ENCODE results near the gene LSM5.
"Not testable (repeated sequence)": the region's sequence is repeated elsewhere in the genome, so short reads cannot be mapped to it uniquely, and the experiment has no call there.

LSM5 gene

GRCh38 chr7:32507414-32507813 is 17.2 kb upstream of the LSM5 start:
- in situ Hi-C loops (cut with MboI; ENCODE audit: low pct_unique_long_range_greater_than_20kb, low sequenced_read_pairs), result no loop called here
- no peak for DNase-seq

GRCh38 chr7:32506266-32507054 is 16.3 kb upstream of the LSM5 start:
- no peak for DNase-seq
- in situ Hi-C loops (cut with MboI; ENCODE audit: low pct_unique_long_range_greater_than_20kb, low sequenced_read_pairs), result no loop called here

GRCh38 chr7:32502728-32503127 is 12.5 kb upstream of the LSM5 start:
- no peak for DNase-seq
- in situ Hi-C loops (cut with MboI; ENCODE audit: low pct_unique_long_range_greater_than_20kb, low sequenced_read_pairs), result no loop called here

GRCh38 chr7:32501522-32501921 is 11.3 kb upstream of the LSM5 start:
- DNase-seq, result no peak
- in situ Hi-C loops (cut with MboI; ENCODE audit: low pct_unique_long_range_greater_than_20kb, low sequenced_read_pairs), result no loop called here

GRCh38 chr7:32500922-32501341 is 10.8 kb upstream of the LSM5 start:
- DNase-seq, result peak; percentile 57
- in situ Hi-C loops (cut with MboI; ENCODE audit: low pct_unique_long_range_greater_than_20kb, low sequenced_read_pairs), result no loop called here

- DNase-seq; in situ Hi-C loops (cut with MboI; ENCODE audit: low pct_unique_long_range_greater_than_20kb, low sequenced_read_pairs): not testable (repeated sequence)
Measured at GRCh38 chr7:32500216-32500615, 10.0 kb upstream of the LSM5 start.

- in situ Hi-C loops (cut with MboI; ENCODE audit: low pct_unique_long_range_greater_than_20kb, low sequenced_read_pairs); DNase-seq: not testable (repeated sequence)
Measured at GRCh38 chr7:32499755-32500154, 9.6 kb upstream of the LSM5 start.

GRCh38 chr7:32496052-32496813 is 6.1 kb upstream of the LSM5 start:
- in situ Hi-C loops (cut with MboI; ENCODE audit: low pct_unique_long_range_greater_than_20kb, low sequenced_read_pairs), result no loop called here
- DNase-seq, result no peak

- in situ Hi-C loops (cut with MboI; ENCODE audit: low pct_unique_long_range_greater_than_20kb, low sequenced_read_pairs), result no loop called here
- DNase-seq, result peak; percentile 93
Measured at GRCh38 chr7:32495298-32496051, 5.3 kb upstream of the LSM5 start, which contains the start of gene AVL9. AVL9 (plus strand) TSS chr7:32495489; CDS start chr7:32495710, 221 bp downstream.

- in situ Hi-C loops (cut with MboI; ENCODE audit: low pct_unique_long_range_greater_than_20kb, low sequenced_read_pairs), result no loop called here
- DNase-seq, result no peak
Measured at GRCh38 chr7:32494946-32495297, 4.7 kb upstream of the LSM5 start.

- DNase-seq, result no peak
- in situ Hi-C loops (cut with MboI; ENCODE audit: low pct_unique_long_range_greater_than_20kb, low sequenced_read_pairs), result no loop called here
Measured at GRCh38 chr7:32489788-32490126, 423 bp downstream of the LSM5 start.

GRCh38 chr7:32481921-32482320 is 8.3 kb downstream of the LSM5 start:
- DNase-seq, result no peak
- in situ Hi-C loops (cut with MboI; ENCODE audit: low pct_unique_long_range_greater_than_20kb, low sequenced_read_pairs), result no loop called here

GRCh38 chr7:32481176-32481575 is 9.0 kb downstream of the LSM5 start:
- in situ Hi-C loops (cut with MboI; ENCODE audit: low pct_unique_long_range_greater_than_20kb, low sequenced_read_pairs), result no loop called here
- no peak for DNase-seq

GRCh38 chr7:32479574-32480200 is 10.5 kb downstream of the LSM5 start:
- DNase-seq, result peak; percentile 45
- in situ Hi-C loops (cut with MboI; ENCODE audit: low pct_unique_long_range_greater_than_20kb, low sequenced_read_pairs), result no loop called here

GRCh38 chr7:32477649-32477980 is 12.6 kb downstream of the LSM5 start:
- no peak for DNase-seq
- in situ Hi-C loops (cut with MboI; ENCODE audit: low pct_unique_long_range_greater_than_20kb, low sequenced_read_pairs), result no loop called here

- in situ Hi-C loops (cut with MboI; ENCODE audit: low pct_unique_long_range_greater_than_20kb, low sequenced_read_pairs), result no loop called here
- DNase-seq, result no peak
Measured at GRCh38 chr7:32476816-32477648, 13.1 kb downstream of the LSM5 start.

GRCh38 chr7:32474008-32474407 is 16.2 kb downstream of the LSM5 start:
- no peak for DNase-seq
- in situ Hi-C loops (cut with MboI; ENCODE audit: low pct_unique_long_range_greater_than_20kb, low sequenced_read_pairs), result no loop called here

GRCh38 chr7:32472015-32472414 is 18.2 kb downstream of the LSM5 start:
- in situ Hi-C loops (cut with MboI; ENCODE audit: low pct_unique_long_range_greater_than_20kb, low sequenced_read_pairs), result no loop called here
- no peak for DNase-seq

GRCh38 chr7:32470871-32471270 is 19.3 kb downstream of the LSM5 start:
- no peak for DNase-seq
- in situ Hi-C loops (cut with MboI; ENCODE audit: low pct_unique_long_range_greater_than_20kb, low sequenced_read_pairs), result no loop called here
